Panc1 (cell line): Measurements from ENCODE around the gene DAZAP1. TPM values are rescaled to one million over a fixed set of nuclear protein-coding genes. Genes with fewer than 3 reads are reported as not detected.

ENCODE experiments used
- ATAC-seq: fragments of 200-7000 bp; cut with Tn5 transposase; 2 replicates; pipeline ENCODE4 v1.9.1; 2020; ENCODE audit warnings: mild to moderate bottlenecking, moderate library complexity
- BruUV-seq: library from RNA; stranded (reverse); fragments of 400-500 nt; replicated peaks from 2 replicates; lab custom pipeline; 2021; lab: Mats Ljungman, UMichigan
- CTCF ChIA-PET: fragments of 300-600 bp; sonication (Branson Sonifier 250); formaldehyde crosslinking; loops from one replicate; lab custom pipeline; 2022; ENCODE audit warnings: antibody characterized with exemption; lab: Charles Lee
- POLR2A ChIA-PET: fragments of 300-600 bp; sonication (Branson Sonifier 250); formaldehyde crosslinking; loops from one replicate; lab custom pipeline; 2022; ENCODE audit warnings: antibody characterized with exemption; lab: Charles Lee
- DNase-seq: peaks from one replicate; pipeline ENCODE4 v3.0.0-alpha.2; 2010; ENCODE audit warnings: low read depth, low spot score
- H3K27ac ChIP-seq: 2 replicates; pipeline ENCODE4 v1.5.1; 2011; ENCODE audit warnings: mild to moderate bottlenecking, low read length, inconsistent platforms
- H3K27me3 ChIP-seq: fragments of 200-500 bp; sonication (Bioruptor generic); 2 replicates; pipeline ENCODE4 v1.6.0; 2014; ENCODE audit warnings: low read length, inconsistent platforms; ENCODE audit not compliant: control insufficient read depth, insufficient read depth
- H3K36me3 ChIP-seq: fragments of 200-500 bp; sonication (Bioruptor generic); 2 replicates; pipeline ENCODE4 v1.5.1; 2014; ENCODE audit warnings: inconsistent platforms, mild to moderate bottlenecking, low read length, moderate library complexity; ENCODE audit not compliant: control insufficient read depth, insufficient read depth
- H3K4me1 ChIP-seq: 2 replicates; pipeline ENCODE4 v1.5.1; 2011; ENCODE audit warnings: inconsistent platforms, mild to moderate bottlenecking, low read length, moderate library complexity; ENCODE audit not compliant: control insufficient read depth, insufficient read depth
- H3K4me3 ChIP-seq, 2 experiments: 2 replicates each; pipeline ENCODE4 v1.5.1; 2011 to 2012; ENCODE audit warnings: low read depth in 2 of 2, low read length in 2 of 2, mild to moderate bottlenecking in 2 of 2, inconsistent platforms in 1 of 2, moderate library complexity in 1 of 2
- H3K9me3 ChIP-seq: fragments of 200-500 bp; sonication (Bioruptor generic); 2 replicates; pipeline ENCODE4 v1.5.1; 2014; ENCODE audit warnings: low read depth, mild to moderate bottlenecking, inconsistent platforms, low read length, moderate library complexity; ENCODE audit not compliant: control insufficient read depth, insufficient read depth
- POLR2AphosphoS5 ChIP-seq: IDR thresholded peaks from 2 replicates; pipeline ENCODE4 v1.6.1; 2012; ENCODE audit warnings: mild to moderate bottlenecking, low read depth, low read length, moderate library complexity
- SIN3A ChIP-seq: IDR thresholded peaks from 2 replicates; pipeline ENCODE4 v1.6.1; 2012; ENCODE audit warnings: low read depth, mild to moderate bottlenecking, low read length, moderate library complexity, borderline replicate concordance; ENCODE audit not compliant: insufficient read depth
- TCF7L2 ChIP-seq: IDR thresholded peaks from 2 replicates; pipeline ENCODE4 v1.6.1; 2011; ENCODE audit warnings: mild to moderate bottlenecking, low read depth, low read length, inconsistent platforms
- in situ Hi-C: cut with HindIII; loops from 2 replicates; pipeline ENCODE4 v1.10.0; 2016; ENCODE audit warnings: low sequenced_read_pairs, low pct_unique_long_range_greater_than_20kb
- intact Hi-C: fragments of 100-400 bp; cut with micrococcal nuclease; formaldehyde crosslinking; loops from one replicate; pipeline ENCODE4 v1.10.0; 2022; ENCODE audit not compliant: unreplicated experiment
- total RNA-seq: library from RNA; stranded (reverse); gene quantifications from one replicate; pipeline ENCODE4 v1.2.1, GENCODE V29; 2021; ENCODE audit not compliant: unreplicated experiment
- TF ChIP-seq, protein P1 (sequence below): fragments of 450-650 bp; IDR thresholded peaks from 2 replicates; pipeline ENCODE4 v1.5.1; 2017; ENCODE audit warnings: mild to moderate bottlenecking
- TF ChIP-seq, protein P2 (sequence below), 2 experiments: IDR thresholded peaks; 2 replicates each; pipeline ENCODE4 v1.6.1; 2011 to 2012; ENCODE audit warnings: low read depth in 2 of 2, control low read depth in 1 of 2, low read length in 1 of 2, mild to moderate bottlenecking in 1 of 2, moderate library complexity in 1 of 2; ENCODE audit not compliant: insufficient read depth in 1 of 2

The DAZAP1 gene
- total RNA-seq, 1 experiment from 2014 or later, result 195 TPM

DNA sequence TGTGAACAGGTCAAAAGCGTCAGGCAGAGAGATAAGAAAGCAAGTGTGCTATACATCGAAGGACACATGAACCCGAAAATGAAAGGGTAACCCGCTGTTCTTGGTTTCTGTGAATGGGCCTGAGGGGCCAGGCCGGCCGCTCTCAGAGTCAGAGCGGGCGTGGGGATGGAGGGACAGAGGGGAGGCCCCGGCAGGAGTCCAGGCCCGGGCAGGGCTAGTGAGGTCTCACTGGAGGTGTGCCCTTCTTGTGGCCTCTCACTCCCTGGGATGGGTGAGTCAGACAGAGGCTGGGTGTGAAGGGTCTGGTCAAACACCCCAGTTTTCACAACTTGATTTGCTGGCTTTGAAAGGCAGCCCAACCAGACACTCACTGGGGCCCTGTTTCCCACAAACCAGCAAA lies 41.1 kb upstream of the DAZAP1 start:
- ChIA-PET CTCF (no interaction called here), POLR2A (interaction anchor here (0.5 kb wide), 1 partner anchor 18 kb away, joined by 8 read pairs; no protein-coding TSS in a partner anchor)
- DNase-seq (no peak), ATAC-seq (no peak)
- H3K36me3 ChIP-seq, result no peaks in the 10 kb centered on the region
- H3K9me3 ChIP-seq, result no peaks in the 10 kb centered on the region
- no peak overlapping the region for H3K27ac ChIP-seq
- BruUV-seq, result no TSS peak
- no peaks in the 10 kb centered on the region for H3K27me3 ChIP-seq
- intact Hi-C loops (no loop called here), in situ Hi-C loops (no loop called here)
- H3K4me3 ChIP-seq, result no peak overlapping the region
- TF ChIP-seq POLR2AphosphoS5 (no peak), SIN3A (no peak), TCF7L2 (no peak)
- TF ChIP-seq, protein P1, sequence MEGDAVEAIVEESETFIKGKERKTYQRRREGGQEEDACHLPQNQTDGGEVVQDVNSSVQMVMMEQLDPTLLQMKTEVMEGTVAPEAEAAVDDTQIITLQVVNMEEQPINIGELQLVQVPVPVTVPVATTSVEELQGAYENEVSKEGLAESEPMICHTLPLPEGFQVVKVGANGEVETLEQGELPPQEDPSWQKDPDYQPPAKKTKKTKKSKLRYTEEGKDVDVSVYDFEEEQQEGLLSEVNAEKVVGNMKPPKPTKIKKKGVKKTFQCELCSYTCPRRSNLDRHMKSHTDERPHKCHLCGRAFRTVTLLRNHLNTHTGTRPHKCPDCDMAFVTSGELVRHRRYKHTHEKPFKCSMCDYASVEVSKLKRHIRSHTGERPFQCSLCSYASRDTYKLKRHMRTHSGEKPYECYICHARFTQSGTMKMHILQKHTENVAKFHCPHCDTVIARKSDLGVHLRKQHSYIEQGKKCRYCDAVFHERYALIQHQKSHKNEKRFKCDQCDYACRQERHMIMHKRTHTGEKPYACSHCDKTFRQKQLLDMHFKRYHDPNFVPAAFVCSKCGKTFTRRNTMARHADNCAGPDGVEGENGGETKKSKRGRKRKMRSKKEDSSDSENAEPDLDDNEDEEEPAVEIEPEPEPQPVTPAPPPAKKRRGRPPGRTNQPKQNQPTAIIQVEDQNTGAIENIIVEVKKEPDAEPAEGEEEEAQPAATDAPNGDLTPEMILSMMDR, result no peak
- TF ChIP-seq, protein P2, sequence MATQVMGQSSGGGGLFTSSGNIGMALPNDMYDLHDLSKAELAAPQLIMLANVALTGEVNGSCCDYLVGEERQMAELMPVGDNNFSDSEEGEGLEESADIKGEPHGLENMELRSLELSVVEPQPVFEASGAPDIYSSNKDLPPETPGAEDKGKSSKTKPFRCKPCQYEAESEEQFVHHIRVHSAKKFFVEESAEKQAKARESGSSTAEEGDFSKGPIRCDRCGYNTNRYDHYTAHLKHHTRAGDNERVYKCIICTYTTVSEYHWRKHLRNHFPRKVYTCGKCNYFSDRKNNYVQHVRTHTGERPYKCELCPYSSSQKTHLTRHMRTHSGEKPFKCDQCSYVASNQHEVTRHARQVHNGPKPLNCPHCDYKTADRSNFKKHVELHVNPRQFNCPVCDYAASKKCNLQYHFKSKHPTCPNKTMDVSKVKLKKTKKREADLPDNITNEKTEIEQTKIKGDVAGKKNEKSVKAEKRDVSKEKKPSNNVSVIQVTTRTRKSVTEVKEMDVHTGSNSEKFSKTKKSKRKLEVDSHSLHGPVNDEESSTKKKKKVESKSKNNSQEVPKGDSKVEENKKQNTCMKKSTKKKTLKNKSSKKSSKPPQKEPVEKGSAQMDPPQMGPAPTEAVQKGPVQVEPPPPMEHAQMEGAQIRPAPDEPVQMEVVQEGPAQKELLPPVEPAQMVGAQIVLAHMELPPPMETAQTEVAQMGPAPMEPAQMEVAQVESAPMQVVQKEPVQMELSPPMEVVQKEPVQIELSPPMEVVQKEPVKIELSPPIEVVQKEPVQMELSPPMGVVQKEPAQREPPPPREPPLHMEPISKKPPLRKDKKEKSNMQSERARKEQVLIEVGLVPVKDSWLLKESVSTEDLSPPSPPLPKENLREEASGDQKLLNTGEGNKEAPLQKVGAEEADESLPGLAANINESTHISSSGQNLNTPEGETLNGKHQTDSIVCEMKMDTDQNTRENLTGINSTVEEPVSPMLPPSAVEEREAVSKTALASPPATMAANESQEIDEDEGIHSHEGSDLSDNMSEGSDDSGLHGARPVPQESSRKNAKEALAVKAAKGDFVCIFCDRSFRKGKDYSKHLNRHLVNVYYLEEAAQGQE (IDR thresholded peaks at IDR 0.05; ENCODE audit: insufficient read depth in 1 of 2, low read depth in 2 of 2, low read length in 1 of 2), result no peak
- H3K4me1 ChIP-seq, result no peaks in the 10 kb centered on the region

DNA sequence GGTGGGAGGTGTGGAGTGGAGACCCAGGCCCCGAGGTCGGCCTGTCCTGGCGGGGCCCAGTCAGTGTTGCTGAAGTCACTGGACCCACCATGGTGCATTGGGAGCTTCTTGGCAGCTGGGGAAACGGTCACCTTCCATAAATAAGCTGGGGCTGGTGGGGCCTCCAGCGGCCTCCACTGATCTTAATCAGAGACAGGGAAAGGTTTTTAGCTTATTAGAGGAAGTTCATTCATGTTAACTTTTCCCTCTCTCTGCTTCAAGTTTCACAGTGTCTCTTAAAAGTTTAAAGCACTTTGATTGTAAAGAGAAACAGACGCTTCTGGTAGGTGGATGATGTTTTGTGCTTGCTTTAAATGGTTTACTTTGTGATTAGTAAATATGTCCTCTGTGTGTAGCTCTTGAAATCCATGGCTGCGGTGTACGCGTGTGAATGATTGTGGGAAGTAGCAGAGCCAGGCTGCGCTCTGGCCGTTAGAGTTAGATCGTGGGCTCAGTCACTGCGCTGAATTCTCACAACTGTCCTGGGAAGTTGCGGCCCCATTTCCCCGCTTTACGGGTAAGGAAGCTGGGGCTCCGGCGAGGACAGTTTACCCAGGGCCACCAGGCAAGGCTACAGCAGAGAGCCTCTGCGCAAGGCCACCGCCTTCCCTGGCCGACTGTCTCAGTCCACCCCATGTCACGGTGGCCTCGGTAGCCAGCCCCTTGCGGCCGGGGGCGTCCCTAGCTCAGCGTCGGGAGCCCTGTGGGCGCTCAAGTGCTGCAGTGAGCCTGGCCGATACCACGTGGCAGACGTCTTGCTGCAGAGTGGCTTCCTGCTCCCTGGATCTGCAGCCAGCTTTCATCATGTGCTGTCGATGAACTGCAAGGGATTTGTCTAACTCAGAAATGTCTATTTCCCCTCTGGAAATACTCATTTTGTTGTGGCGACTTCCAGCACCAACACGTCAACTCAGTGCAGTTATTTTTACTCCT lies 40.2 kb upstream of the DAZAP1 start:
- Histone ChIP-seq H3K9me3 (no peaks in the 10 kb centered on the region), H3K36me3 (no peaks in the 10 kb centered on the region), H3K4me3 (no peak overlapping the region), H3K27ac (no peak overlapping the region), H3K27me3 (no peaks in the 10 kb centered on the region), H3K4me1 (no peaks in the 10 kb centered on the region)
- ChIA-PET POLR2A (no interaction called here), CTCF (no interaction called here)
- DNase-seq (no peak), ATAC-seq (no peak)
- in situ Hi-C loops, result no loop called here
- no peak for TF ChIP-seq POLR2AphosphoS5
- intact Hi-C loops, result no loop called here
- no TSS peak for BruUV-seq
